HG03442 (cell line): ENCODE data around the gene BPIFB3.
"Not testable (repeated sequence)": the region's sequence is repeated elsewhere in the genome, so short reads cannot be mapped to it uniquely, and the experiment has no call there.

ENCODE experiments used
- ATAC-seq: cut with Tn5 transposase; IDR thresholded peaks from one replicate; pipeline ENCODE4 v1.9.1; 2021; ENCODE audit warnings: mild to moderate bottlenecking, moderate library complexity; ENCODE audit not compliant: unreplicated experiment

The BPIFB3 gene

DNA sequence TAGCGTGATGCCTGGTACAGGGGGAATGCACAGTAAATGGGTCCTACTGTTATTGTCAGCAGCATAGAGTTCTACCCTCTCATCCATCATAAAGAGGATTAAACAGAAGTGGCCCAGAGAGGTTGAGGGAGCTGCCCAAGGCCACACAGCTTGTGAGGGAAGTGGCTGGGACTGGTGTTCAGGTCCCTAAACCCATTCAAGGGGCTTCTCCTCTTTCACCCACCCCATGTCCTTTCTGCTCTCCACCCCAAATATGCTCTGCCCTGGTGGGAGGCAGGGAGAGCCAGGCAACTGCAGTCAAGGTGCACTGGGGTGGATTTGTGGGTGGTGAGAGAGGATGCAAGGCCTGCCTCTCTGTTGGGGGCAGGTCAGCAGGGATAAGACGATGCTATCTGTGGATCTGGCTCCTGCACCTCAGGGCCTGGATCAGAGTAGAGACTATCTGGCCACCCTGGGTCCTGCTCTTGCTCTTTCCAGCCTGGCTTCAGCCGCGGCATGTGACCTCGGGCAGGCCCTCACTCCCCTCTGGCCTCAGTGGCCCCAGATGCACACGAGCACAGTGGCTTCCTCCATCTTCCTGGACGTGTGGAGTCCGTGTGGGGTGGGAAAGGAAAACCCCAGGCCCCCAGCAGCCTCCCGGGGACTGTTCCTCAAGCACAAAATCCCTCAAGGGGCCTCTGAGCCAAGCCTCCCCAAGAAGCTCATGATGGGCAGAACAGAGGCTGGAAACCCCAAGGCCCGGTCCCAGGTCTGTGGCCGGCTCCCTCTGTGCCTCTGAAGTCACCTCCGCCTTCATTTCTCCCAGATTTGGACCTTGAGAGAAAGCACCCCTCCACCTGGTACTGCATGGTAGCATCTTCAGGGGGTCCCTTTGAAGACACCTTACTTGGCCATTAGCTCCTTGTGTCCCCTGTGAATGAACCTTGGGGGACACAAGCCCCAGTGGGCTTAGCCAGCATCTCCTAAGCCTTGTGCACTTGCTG, 25.6 kb upstream of the BPIFB3 start:
- no peak for ATAC-seq

DNA sequence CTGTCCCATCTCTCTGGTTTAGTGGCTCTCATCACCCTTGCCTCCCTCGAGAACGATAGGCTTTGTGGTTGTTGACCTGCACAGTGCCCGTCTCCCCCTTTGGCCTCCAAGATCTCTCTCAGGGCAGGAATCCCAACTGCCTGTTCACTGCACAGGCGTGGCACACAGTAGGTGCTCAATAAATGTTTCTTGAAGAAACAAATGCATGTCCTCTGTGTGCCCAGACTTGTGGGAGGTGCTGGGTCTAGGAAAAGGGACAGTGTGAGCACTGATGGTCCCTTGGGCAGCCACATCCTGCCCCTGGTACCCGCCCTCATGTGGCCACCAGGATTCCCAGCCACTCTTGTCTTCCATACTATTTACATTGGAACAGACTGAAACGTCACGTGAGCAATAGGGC, 24.8 kb upstream of the BPIFB3 start:
- ATAC-seq, result no peak

DNA sequence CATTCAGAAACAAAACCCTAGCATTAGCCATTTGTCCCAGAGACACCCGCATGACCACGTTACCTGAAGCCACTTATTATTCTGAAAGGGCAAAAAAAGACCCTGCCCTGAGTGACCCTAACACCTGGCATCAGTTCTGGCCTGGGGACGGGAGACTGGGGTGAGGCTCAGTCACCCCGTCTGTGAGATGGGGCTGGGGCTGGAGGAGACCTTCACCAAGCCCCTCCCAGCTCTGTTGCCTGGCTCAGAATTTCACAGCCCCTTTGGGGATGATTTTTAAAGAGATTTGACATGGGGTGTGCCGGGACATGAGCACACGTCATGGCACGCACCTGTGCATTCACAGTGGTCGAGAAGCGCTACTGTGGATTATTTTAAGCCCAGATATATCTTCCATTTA, 23.6 kb upstream of the BPIFB3 start:
- ATAC-seq, result no peak

DNA sequence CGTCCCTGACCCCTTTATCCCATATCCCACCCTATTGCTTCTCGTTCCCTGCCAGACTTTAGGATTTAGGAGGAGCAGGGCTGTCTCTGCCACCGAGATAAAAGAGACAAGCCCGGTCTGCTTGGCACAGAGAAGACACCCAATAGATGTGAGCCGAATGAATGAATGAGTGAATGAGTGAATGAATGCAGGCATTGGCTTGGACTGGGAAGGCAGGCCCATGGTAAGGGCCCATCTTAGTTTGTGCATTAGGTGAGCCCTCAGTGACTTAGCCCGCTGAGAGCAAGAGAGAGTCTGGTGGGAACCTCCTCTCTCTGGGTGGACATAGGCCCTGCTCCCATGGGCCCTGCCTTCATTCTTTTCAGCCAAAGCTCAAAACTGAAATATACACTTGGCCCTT, 23.1 kb upstream of the BPIFB3 start:
- no peak for ATAC-seq

DNA sequence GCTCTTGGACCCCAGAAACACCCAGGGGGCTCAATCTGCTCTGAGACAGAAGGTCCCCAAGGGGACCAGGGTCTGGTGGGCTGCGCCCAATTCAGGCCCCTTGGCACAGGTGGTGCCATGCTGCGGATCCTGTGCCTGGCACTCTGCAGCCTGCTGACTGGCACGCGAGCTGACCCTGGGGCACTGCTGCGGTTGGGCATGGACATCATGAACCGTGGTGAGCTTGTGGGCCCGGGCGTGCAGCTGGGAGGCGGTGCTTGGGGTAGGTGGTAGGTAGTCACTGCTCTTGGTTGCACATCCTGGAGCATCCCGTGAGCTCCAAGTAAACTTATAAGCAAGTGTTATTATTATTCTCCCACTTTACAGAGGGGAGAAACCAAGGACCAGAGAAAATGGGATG, 22.2 kb upstream of the BPIFB3 start, which contains the start of gene BPIFB6:
Gene BPIFB6, plus strand, starts transcription at position 118 of the 400 bp plus-strand sequence. Its CDS starts 0 bp downstream, at position 118.
- ATAC-seq, result no peak

DNA sequence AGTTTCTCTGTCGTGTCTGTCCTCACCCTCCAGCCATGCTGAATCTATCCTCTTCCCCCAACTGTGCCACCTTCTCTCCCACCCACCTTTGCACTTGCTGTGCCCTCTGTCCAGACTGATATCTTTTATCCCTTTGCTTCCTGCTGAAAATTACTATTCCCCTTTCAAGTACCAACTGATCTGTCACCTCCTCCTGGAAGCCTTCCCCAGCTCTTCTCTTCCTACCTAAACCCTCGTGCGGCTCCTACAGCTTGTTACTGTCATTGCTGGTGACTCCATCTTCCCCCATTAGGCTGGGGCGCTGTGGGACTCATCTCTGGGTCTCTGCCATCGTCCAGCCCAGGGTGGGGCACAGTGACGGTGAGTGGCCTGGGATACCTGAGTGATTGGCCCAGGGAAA, 21.1 kb upstream of the BPIFB3 start:
- no peak for ATAC-seq

DNA sequence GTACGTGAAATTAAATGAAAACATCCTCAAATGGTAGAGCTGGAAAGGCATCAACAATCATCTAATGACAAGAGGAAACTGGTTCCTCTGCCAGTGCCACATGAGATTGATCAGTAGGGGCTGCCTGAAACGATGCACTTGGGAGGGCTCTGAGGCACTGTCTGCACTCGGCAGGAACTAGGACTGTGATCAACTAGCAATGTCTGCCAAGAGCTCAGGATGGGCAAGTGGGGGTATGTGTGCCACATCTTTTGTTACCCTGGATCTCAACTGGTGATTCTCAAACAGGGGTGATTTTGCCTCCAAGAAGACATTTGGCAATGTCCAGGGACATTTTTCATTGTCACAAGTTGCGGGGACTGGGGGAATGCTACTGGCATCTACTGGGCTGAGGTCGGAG, 20.3 kb upstream of the BPIFB3 start:
- no peak for ATAC-seq

DNA sequence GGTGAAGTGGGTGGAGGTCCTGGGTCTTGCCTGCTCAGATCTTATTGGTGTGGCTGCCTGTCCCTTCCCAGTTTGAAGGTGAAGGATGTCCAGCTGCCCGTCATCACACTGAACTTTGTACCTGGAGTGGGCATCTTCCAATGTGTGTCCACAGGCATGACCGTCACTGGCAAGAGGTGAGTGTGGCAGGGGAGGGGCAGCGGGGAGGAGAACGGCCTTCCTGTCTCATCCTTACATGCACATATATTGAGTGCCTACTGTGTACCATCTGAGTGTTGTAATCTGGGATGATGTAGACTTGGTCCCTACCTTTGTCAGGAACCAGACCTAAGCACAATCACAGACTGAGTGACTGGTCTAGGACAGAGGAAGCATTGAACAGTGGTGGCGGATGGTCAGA, 19.6 kb upstream of the BPIFB3 start:
- ATAC-seq, result no peak

DNA sequence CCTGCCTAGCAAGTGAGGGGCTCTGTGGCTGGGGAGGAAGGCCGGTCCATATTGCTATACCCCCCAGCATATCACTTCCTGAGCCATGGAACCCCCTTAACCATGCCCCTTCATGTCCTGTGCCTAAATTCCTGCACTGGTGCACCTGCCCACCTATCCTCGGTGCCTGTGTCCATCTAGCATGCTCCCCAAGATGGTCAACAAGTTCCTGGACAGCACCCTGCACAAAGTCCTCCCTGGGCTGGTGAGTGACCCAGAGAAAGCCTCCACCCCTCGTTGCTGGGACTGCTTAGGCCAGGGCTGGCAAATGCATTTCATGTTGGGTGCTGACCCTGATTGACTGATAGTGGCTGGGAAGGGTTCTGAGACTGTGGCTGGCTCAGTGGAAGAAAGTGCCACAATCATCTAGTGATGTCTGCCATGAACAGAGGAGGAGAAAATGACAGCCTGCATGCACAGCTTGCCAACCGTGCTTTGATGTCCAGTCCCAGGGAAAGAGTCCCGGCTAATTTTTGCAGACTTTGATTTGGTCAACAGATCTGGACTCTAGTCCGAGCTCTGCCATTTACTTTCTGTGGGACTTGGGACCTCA, 18.7 kb upstream of the BPIFB3 start:
- no peak for ATAC-seq

DNA sequence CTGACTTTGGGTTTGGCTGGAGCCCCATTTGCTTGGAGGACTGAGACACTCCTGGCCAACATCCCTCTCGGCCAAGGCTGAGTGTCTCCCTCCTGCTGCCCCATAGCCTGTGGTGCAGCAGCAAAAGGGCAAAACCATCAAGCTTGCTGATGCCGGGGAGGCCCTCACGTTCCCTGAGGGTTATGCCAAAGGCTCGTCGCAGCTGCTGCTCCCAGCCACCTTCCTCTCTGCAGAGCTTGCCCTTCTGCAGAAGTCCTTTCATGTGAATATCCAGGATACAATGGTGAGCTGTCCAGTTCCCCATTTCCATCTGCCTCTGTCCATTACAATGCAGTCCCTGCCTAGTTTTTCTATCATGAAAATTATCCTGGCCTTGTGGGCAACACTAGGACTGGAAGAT, 16.2 kb upstream of the BPIFB3 start:
- ATAC-seq, result no peak

DNA sequence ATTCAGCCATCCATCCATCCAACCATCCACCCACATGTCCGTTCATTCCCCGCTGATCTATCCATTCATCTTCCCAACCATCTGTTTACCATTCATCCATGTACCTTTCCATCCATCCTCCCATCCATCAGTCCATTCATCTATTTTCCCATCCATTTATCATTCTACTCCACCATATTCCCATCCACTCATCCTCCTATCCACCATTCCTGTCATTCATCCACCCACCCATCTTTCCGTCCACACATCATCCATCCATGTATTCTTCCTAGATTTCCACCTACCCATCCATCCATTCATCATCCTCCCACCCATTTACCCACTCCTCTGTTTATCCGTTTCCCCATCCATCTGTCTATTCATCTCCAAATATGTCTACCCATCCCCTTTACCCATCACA, 15.5 kb upstream of the BPIFB3 start:
- ATAC-seq, result no peak

DNA sequence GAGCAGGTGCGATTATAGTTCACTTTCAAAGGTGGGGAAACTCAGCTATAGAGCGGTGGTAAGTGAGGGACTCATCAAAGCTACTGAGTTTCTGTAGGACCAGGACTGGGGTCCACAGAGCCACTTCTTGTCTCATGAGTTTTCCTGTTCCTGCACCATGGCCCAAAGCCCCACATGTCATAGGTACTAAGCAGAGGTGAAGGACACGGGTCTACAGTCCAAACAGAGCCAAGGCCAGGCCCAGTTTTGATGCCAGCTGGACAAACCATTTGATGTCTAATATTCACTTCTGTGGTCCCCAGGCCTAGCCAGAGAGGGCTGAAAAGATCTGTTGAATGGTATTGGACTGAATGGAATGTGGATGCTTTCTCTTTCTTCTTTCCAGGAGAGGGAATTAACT, 11.3 kb upstream of the BPIFB3 start:
- ATAC-seq, result no peak

DNA sequence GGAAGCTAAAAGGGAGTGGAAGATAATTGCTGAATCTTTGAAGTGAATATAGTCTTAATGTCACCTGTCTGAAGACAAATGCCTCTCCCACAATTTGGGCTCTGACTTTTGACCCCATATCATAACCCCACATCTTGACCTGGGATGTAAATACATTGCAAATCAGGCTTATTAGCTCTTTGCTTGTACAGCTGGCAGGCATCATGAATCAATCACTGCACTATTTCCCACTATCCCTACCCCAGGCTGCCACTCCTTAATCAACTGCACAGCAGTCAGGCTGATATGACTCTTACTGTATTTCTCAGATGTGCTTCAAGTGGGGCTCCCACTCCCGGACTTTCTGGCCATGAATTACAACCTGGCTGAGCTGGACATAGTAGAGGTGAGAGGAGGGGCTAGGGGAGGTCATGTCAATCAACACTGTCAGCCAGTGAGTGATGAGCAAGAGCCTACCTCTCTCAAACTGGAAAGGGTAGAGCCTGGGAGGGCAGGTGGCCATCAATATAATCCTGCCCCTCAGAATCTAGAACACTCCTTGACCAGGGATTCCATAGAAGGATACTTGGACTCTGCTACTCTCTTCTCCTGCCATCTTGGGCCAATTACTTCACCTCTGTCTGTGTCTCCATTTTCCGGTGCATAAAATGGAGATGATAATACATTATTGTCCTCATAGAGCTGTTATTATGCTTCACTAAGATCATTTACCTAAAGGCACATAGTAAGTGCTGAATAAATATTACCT, 10.5 kb upstream of the BPIFB3 start:
- no peak for ATAC-seq

DNA sequence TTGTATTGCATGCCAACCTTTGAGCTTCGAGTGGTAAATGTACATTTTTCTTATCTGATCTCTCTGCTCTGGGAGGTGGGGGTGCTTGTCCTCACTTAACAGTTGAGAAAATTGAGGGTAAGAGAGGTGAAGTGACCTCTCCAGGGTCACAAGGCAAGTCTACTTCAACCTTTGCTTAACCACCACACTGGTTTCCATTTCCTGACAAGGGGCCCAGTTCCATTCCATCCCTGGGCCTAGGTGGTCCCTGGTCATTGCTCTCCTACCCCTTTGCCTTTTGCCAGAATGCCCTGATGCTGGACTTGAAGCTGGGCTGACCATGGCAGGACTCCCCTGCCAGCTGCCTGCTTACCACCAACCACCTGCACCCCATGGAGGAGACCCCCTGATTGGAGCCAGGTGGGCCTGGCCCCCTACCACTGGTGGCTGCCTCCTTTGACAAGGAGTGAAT, 9.9 kb upstream of the BPIFB3 start:
- no peak for ATAC-seq

DNA sequence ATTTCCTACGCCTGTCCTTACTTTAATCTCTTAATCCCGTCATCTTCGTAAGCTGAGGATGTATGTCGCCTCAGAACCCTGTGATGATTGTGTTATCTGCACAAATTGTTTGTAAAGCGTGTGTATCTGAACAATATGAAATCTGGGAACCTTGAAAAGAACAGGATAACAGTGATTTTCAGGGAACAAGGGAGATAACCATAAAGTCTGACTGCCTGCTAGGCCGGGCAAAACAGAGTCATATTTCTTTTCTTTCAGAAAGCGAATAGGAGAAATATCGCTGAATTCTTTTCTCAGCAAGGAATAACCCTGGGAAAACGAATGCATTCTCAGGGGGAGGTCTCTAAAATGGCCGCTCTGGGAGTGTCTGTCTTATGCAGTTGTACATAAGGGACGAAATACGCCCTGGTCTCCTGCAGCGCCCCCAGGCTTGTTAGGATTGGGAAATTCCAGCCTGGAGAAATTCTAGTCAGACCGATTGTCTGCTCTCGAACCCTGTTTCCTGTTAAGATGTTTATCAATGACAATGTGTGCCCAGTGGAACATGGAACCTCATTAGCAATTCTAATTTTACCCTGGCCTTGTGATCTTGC, 8.5 kb upstream of the BPIFB3 start:
- ATAC-seq, result not testable (repeated sequence)

DNA sequence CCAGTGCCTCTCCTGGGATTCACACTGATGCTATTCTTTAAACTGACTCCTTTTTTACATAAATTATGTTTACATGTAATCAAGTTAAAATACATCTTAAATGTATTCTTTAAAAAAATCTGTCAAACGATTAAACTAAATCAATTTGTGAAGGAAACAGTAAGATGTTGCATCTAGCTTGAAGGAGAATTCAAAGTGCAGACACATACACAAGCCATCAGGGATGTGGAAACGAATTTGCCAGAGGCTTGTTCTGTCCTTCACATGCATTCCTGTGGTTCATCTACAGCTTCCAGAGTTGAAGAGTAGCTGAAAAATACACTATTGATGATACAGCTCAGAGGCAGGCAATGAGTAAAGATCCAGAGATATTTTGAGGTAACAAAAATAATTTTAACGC, 7.3 kb upstream of the BPIFB3 start:
- no peak for ATAC-seq

DNA sequence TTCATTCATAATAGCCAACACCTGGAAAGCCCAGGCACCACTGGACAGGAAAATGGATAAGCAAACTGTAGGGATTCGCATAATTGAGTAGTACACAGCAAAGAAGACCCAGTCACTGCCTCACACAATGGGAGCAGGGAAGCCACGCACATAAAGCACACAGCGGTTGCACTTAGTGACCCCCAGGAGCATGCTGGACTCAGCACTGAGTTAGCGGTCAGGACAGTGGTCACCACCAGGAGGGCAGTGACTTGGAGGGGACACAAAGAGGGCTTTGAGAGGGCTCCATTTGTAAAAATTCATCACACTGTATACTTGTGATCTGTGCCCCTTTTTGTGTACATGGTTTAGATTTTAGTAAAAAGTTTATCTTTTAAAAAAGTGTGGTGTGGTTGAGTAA, 2.4 kb upstream of the BPIFB3 start:
- no peak for ATAC-seq

DNA sequence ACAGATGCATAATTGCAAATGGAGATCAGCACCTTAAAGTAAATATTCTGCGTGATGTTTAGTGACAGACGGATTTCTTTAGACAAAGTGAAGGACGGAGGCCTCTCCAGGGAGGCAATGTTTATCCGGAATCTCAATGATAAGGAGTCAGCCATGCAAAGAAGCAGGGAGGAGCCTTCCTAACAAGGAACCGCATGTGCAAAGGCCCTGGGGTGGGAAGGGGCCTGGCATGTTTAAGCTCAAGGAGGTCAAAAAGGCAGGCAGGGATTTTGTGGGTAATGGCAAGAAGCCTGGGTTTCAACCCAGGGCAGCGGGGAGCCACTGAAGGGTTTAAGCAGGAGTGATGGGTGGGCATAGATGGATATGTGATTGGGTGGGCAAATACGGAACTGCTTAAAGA, 678 bp downstream of the BPIFB3 start:
- no peak for ATAC-seq

DNA sequence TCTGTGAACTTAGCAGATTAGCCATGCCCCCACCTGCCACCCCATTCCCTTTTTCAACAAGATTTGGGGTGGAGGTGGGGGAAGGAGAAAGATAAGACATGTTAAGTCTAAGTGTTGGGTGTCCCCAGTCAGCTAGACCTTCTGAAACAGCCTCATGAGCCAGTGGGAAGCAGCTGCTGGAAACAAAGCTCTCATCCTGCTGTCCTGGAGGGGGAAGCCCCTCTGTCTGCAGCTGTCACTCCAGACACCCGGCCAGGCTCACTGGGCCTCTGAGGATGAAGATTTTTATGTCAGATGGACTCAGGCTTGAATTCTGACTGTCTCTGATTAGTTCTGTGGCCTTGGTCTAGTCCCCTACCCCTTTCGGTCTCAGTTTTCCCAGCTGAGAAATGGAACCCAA, 1.1 kb downstream of the BPIFB3 start:
- ATAC-seq, result no peak

DNA sequence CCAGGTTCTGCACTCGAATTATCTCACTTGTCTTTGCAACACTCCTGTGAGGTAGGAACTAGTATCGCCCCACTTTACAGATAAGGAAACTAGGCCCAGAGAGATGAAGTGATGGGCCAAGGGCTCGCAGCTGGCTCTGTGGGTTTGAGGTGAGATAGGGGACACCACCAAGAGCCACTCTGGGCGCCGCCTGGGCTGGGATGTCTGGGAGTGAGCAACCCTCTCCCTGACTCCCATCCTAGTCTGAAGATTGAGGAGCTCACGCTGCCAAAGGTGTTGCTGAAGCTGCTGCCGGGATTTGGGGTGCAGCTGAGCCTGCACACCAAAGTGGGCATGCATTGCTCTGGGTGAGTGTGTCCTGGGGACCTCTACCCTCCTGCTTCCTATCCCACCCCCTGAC, 5.4 kb downstream of the BPIFB3 start:
- no peak for ATAC-seq

DNA sequence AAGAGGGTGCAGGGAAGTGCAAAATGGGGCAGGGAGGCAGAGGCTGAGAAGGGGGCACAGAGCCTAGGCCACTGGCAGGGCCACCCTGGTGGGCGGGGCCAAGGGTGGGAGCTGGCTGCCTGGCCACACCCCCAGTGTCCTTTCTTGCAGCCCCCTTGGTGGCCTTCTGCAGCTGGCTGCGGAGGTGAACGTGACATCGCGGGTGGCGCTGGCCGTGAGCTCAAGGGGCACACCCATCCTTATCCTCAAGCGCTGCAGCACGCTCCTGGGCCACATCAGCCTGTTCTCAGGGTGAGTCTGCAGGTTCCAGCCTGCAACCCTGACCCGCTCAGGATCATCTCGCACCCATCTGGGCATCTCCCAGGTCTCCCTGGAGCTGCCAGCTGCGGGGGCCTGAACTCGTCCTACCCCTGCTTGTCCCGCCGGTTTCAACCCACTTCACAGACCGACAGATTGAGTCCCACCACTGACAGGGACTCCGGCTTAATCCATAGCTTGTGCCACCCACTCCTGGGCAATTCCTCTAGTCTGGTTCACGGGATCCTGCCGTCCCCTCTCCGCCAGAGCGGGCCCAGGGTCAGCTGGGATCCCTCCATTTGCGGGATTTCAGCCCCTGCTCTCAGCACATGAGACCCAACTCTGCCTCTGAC, 6.2 kb downstream of the BPIFB3 start:
- no peak for ATAC-seq
